Esophagus squamous epithelium (tissue), 5 donors: ENCODE measurements around the gene AHRR. TPM values are rescaled to one million over a fixed set of nuclear protein-coding genes. Genes with fewer than 3 reads are reported as not detected.

Experiments
- DNase-seq: peaks from one replicate; lab custom pipeline; 2025; lab: John Stamatoyannopoulos, UW
- H3K27ac ChIP-seq, 4 donors: fragments of 200-600 bp; sonication (generic); one replicate each; pipeline ENCODE4 v1.5.1; 2016 to 2019; ENCODE audit warnings: mild to moderate bottlenecking in 1 of 4
- H3K27me3 ChIP-seq, 4 donors: fragments of 200-600 bp; sonication (generic); 1 replicate in 3 of 4; 2 replicates in 1 of 4; pipeline versions ENCODE4 v1.5.1 to v1.6.0; 2017 to 2021; ENCODE audit warnings: antibody characterized with exemption in 1 of 4
- H3K36me3 ChIP-seq, 3 donors: fragments of 200-600 bp; sonication (generic); one replicate each; pipeline ENCODE4 v1.5.1; 2016 to 2019
- H3K4me1 ChIP-seq, 3 donors: fragments of 200-600 bp; sonication (generic); one replicate each; pipeline ENCODE4 v1.5.1; 2017 to 2019
- H3K4me3 ChIP-seq, 4 donors: fragments of 200-600 bp; sonication (generic); 1 replicate in 3 of 4; 2 replicates in 1 of 4; pipeline ENCODE4 v1.5.1; 2016 to 2019; ENCODE audit warnings: mild to moderate bottlenecking in 2 of 4, moderate library complexity in 1 of 4
- H3K9me3 ChIP-seq, 3 donors: fragments of 200-600 bp; sonication (generic); one replicate each; pipeline ENCODE4 v1.5.1; 2016 to 2019
- CTCF ChIP-seq, 6 experiments: fragments of 450-650 bp in 4 of 6; fragments of 200-600 bp in 2 of 6; sonication (generic) in 2 of 6; IDR thresholded peaks; one replicate each; pipeline ENCODE4 v1.5.1; 2016 to 2019; ENCODE audit warnings: antibody characterized with exemption in 6 of 6, mild to moderate bottlenecking in 4 of 6, moderate library complexity in 4 of 6
- POLR2A ChIP-seq, 4 donors: fragments of 450-650 bp; IDR thresholded peaks; one replicate each; pipeline ENCODE4 v1.6.1; 2017; ENCODE audit warnings: antibody characterized with exemption in 4 of 4, mild to moderate bottlenecking in 4 of 4, moderate library complexity in 3 of 4
- WGBS, 2 donors: methylation state at CpG; one replicate each; pipeline ENCODE4 v1.1.5; 2018; 5-methylcytosine and 5-hydroxymethylcytosine counted together
- intact Hi-C: fragments of 100-400 bp; cut with DNase I; formaldehyde crosslinking; loops from one replicate; pipeline ENCODE4 v1.15.0; 2022
- total RNA-seq, 4 donors: library from RNA; depleted of rRNA; stranded (reverse); fragments of >200 nt; gene quantifications; one replicate each; pipeline ENCODE4 v1.1.0, GENCODE V29; 2016
- donor health status: DM: yes; HTN: yes; CAD: no.

Gene AHRR
- total RNA-seq, 4 donors from 2014 or later = 0.66 to 1.5 (median 1.1) TPM

DNA sequence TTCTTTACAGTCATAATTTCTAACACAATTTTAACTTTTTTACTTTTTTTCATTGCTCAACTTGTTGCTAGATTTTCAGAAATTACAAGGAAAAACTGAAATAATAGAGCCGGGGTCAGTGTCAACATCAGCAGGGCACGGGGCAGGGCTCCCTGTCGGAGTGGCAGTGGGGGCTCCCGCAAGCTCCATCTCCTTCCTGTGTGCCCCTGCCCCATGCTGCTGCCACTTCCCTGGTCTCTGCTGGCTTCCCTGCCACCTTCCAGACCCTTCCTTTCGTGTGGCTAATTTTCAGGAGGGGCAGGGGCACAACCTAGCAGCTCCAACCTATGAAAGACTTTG, 120.5 kb downstream of the AHRR start:
- peaks cover 20 to 45% (median 30%) of the 10 kb centered on the region in 3 donors for H3K4me1 ChIP-seq
- H3K36me3 ChIP-seq = peaks cover under 1 to 17% (median 2%) of the 10 kb centered on the region in 3 donors
- TF ChIP-seq CTCF (IDR thresholded peaks at IDR 0.05) = no peak
- TF ChIP-seq POLR2A (IDR thresholded peaks at IDR 0.05) = no peak
- no peak for DNase-seq
- H3K27ac ChIP-seq = no peak overlapping the region
- WGBS, 2 donors = 81% methylated on average over 4 to 5 of the region's 5 CpGs
- peak overlapping the region in 3 of 4 donors; percentile 73 to 85 (median 83) for H3K4me3 ChIP-seq
- no peaks in the 10 kb centered on the region for H3K9me3 ChIP-seq
- no peaks in the 10 kb centered on the region for H3K27me3 ChIP-seq
- intact Hi-C loops = loop anchor here (10.0 kb wide), 1 partner anchor 173 kb away; the partner anchor contains the start of gene CEP72

DNA sequence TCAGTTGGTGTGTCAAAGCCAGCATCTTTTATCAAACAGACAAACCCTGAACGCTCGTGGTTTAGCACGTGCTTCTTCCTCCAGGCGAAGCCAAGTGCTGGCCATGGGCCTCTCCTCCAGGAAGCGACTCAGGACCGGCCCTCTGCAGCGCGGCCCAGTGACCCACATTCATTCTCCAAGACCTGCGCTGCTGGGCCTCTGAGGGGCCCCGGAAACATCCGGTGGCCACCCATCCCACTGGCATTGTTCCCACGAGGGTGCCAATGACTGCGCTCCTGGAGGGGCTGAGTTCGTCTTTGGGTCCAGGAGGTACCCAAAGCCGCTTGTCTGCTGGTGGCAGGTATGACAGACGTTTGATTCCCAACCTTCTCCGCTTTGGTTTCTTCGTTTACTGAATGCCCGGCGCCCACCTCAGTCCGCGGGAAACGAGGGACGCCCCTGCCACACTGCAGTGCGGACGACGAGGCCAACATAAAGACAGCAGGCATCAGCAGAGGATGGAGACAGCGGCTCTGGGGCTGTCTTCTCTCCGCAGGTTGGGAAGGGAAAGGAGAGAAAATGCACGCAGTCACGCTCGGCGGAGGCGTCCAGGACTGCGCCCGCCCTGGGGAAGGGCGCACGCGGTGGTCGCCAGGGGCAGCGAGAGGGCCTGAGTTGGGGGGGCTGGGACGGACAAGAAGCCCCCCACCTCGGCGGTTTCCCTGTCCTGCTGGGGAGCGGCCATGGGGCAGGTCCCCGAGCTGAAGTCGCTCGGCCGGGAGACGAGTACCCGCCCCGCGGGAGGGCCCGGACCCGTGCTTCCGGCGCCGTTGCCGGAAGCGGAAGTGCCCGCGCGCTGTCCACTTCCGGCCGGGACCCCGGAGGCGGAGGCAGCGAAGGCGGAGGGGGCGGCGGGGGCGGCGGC, 121.1 kb downstream of the AHRR start, which contains the start of gene EXOC3:
TSS of gene EXOC3 (plus strand) at position 842 of the 904 bp plus-strand sequence. CDS start 3,030 bp downstream, outside the sequence.
- WGBS, 2 donors = 1 to 5% methylated on average over 16 to 19 of the region's 73 CpGs

DNA sequence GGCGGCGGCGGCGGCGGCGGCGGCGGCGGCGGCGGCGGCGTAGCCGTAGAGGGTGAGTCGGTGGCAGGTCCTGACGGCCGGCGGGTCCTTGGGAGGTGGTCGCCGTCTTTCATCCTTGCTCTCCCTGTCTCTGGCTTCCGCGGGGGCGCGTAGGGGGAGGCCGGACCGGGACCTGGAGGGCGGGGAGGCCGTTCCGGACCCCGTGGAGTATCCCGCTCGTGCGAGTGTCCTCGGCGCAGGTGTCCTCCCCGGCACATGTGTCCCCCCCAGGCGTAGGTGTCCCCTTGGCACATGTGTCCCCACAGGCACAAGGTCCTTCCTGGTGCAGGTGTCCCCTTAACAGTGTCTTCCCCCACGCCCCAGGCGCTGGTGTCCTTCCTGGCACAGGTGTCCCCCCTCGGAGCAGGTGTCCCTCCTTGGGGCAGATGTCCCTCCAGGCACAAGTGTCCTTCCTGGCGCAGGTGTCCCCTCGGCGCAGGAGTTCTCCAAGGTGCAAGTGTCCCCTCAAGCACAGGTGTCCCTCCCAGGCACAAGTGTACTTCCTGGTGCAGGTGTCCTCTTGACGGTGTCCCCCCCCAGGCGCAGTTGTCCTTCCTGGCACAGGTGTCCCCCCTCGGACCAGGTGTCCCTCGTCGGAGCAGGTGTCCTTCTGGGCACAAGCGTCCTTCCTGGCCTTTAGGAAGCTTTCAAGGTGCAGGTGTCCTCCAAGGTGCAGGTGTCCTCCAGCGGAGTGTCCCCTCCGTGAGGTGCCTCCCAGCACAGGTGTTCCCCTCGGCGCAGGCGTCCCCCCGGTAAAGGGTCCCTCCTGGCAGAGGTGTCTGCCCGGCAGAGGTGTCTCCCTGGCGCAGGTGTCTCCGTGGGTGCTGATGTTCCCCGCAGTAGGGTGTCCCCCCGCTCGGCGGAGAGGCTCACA, 122.0 kb downstream of the AHRR start:
- intact Hi-C loops = loop anchor here (10.0 kb wide), 1 partner anchor 171 kb away; the partner anchor contains the start of gene CEP72
- TF ChIP-seq POLR2A (IDR thresholded peaks at IDR 0.05) (peak in 1 of 4 donors; percentile 0), CTCF (IDR thresholded peaks at IDR 0.05) (no peak)
- Histone ChIP-seq H3K4me1 (peaks cover 27 to 61% (median 42%) of the 10 kb centered on the region in 3 donors), H3K27me3 (no peaks in the 10 kb centered on the region), H3K4me3 (peak overlapping the region; percentile 73 to 94 (median 84)), H3K27ac (peak overlapping the region; percentile 86 to 94 (median 90)), H3K36me3 (peaks cover 16 to 32% (median 17%) of the 10 kb centered on the region in 3 donors), H3K9me3 (no peaks in the 10 kb centered on the region)
- WGBS, 2 donors = 0 to 18% methylated on average over 3 to 5 of the region's 62 CpGs
- no peak for DNase-seq

More for the DNA sequence above, 121.1 kb downstream of the AHRR start, which contains the start of gene EXOC3:
- H3K4me1 ChIP-seq = peaks cover 20 to 52% (median 36%) of the 10 kb centered on the region in 3 donors
- no peaks in the 10 kb centered on the region for H3K9me3 ChIP-seq
- H3K27me3 ChIP-seq = no peaks in the 10 kb centered on the region
- intact Hi-C loops = loop anchor here (10.0 kb wide), 1 partner anchor 172 kb away; the partner anchor contains the start of gene CEP72
- peak within 1 kb of the TSS; percentile 86 to 94 (median 90) for H3K27ac ChIP-seq
- TF ChIP-seq CTCF (IDR thresholded peaks at IDR 0.05) = no peak
- peak in 2 of 4 donors; percentile 39 to 66 for TF ChIP-seq POLR2A (IDR thresholded peaks at IDR 0.05)
- H3K36me3 ChIP-seq = peaks cover 7 to 23% (median 8%) of the 10 kb centered on the region in 3 donors
- H3K4me3 ChIP-seq = peak within 1 kb of the TSS; percentile 73 to 94 (median 84)
- no peak for DNase-seq

DNA sequence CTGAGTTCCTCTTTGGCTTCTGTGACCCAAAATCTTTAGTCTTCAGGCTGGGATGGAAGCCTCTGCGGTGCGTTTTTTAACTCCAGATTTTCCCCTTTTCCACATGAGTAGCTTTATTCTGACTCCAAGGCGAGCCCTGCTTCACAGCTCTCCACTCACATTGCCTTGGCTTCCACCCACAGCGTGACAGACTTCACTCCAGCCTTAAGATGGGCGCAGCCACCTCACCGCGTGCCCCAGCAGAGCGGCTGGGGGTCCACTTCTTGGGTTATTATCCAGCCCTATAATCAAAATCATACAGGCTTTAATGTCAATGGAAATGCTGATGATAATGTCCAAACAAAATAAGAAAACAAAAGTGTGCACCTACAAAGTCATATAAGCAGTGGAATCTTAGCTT, 122.7 kb downstream of the AHRR start:
- DNase-seq = no peak

More for the DNA sequence above, 122.7 kb downstream of the AHRR start:
- 87 to 92% methylated on average over 8 of the region's 8 CpGs for WGBS, 2 donors
- intact Hi-C loops = loop anchor here (10.0 kb wide), 1 partner anchor 171 kb away; the partner anchor contains the start of gene CEP72
- Histone ChIP-seq H3K9me3 (no peaks in the 10 kb centered on the region), H3K4me1 (peaks cover 27 to 66% (median 42%) of the 10 kb centered on the region in 3 donors), H3K36me3 (peaks cover 19 to 39% (median 23%) of the 10 kb centered on the region in 3 donors), H3K27me3 (no peaks in the 10 kb centered on the region), H3K27ac (peak overlapping the region in 2 of 4 donors; percentile 86 to 94), H3K4me3 (peak overlapping the region in 3 of 4 donors; percentile 73 to 85 (median 83))
- TF ChIP-seq POLR2A (IDR thresholded peaks at IDR 0.05) (no peak), CTCF (IDR thresholded peaks at IDR 0.05) (no peak)
